Suprapubic skin (tissue), 3 donors: ENCODE data around the gene NLE1.

Experiments used
- CTCF ChIP-seq, 2 donors: fragments of 200-600 bp in 1 of 2; fragments of 450-650 bp in 1 of 2; sonication (generic) in 1 of 2; IDR thresholded peaks; one replicate each; pipeline ENCODE4 v1.5.1; 2016 to 2019; ENCODE audit warnings: antibody characterized with exemption in 2 of 2, mild to moderate bottlenecking in 1 of 2, moderate library complexity in 1 of 2
- POLR2A ChIP-seq, 2 donors: fragments of 450-650 bp; IDR thresholded peaks; one replicate each; pipeline ENCODE4 v1.6.1; 2017; ENCODE audit warnings: antibody characterized with exemption in 2 of 2, mild to moderate bottlenecking in 2 of 2, moderate library complexity in 2 of 2

DNA sequence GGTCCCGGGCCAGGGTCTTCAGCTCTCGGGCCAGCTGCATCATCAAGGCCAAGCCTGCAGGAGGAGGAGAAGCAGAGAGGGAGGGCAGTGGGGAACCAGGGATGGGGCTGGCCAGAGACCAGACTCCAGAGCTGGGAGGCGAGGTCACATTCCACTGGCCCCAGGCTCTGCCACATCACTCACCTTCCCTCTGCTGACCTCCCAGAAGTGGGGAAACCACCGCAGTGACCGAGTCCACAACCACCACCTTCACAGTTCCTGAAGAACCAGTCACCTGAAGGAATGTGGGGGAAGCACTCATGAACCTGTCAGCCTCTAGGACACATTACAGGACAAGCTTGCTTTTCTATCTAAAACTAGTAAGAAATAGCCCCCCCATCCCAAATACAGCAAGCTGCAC lies 38.8 kb downstream of the NLE1 start:
- no peak for TF ChIP-seq CTCF (IDR thresholded peaks at IDR 0.05)
- TF ChIP-seq POLR2A (IDR thresholded peaks at IDR 0.05) = no peak
